Upper lobe of left lung (tissue), 6 donors: ENCODE results near the gene ANKRD23. TPM values are rescaled to one million over a fixed set of nuclear protein-coding genes. Genes with fewer than 3 reads are reported as not detected.
A peak's percentile ranks its signal among the peaks of the same experiment; 100 is the strongest.

Source experiments
- ATAC-seq, 2 donors: fragments of 200-7000 bp; cut with Tn5 transposase; one replicate each; pipeline ENCODE4 v1.9.1; 2022; ENCODE audit warnings: mild to moderate bottlenecking in 2 of 2, moderate library complexity in 2 of 2; ENCODE audit not compliant: low FRiP score in 2 of 2
- DNase-seq, 2 donors: peaks; one replicate each; pipeline ENCODE4 v3.0.0-alpha.2; 2019 to 2020
- H3K27ac ChIP-seq, 4 donors: fragments of 200-600 bp; sonication (generic); one replicate each; pipeline ENCODE4 v1.5.1; 2016 to 2019
- H3K27me3 ChIP-seq, 4 donors: fragments of 200-600 bp; sonication (generic); one replicate each; pipeline ENCODE4 v1.5.1; 2017 to 2019
- H3K36me3 ChIP-seq, 4 donors: fragments of 200-600 bp; sonication (generic); one replicate each; pipeline ENCODE4 v1.5.1; 2016 to 2019
- H3K4me1 ChIP-seq, 4 donors: fragments of 200-600 bp; sonication (generic); one replicate each; pipeline ENCODE4 v1.5.1; 2018 to 2019
- H3K4me3 ChIP-seq, 4 donors: fragments of 200-600 bp; sonication (generic); one replicate each; pipeline ENCODE4 v1.5.1; 2017 to 2019; ENCODE audit warnings: mild to moderate bottlenecking in 2 of 4, moderate library complexity in 1 of 4
- H3K9me3 ChIP-seq, 4 donors: fragments of 200-600 bp; sonication (generic); one replicate each; pipeline ENCODE4 v1.5.1; 2018 to 2019
- EP300 ChIP-seq, 4 donors: sonication (generic); formaldehyde crosslinking; IDR thresholded peaks; one replicate each; pipeline ENCODE4 v1.5.1; 2017; ENCODE audit warnings: antibody characterized with exemption in 4 of 4, control low read depth in 2 of 4
- POLR2A ChIP-seq, 4 donors: fragments of 450-650 bp; IDR thresholded peaks; one replicate each; pipeline ENCODE4 v1.5.1; 2016 to 2017; ENCODE audit warnings: antibody characterized with exemption in 4 of 4, mild to moderate bottlenecking in 2 of 4
- POLR2AphosphoS5 ChIP-seq, 2 donors: sonication (generic); formaldehyde crosslinking; IDR thresholded peaks; one replicate each; pipeline ENCODE4 v1.5.1; 2017; ENCODE audit warnings: antibody characterized with exemption in 2 of 2
- WGBS, 2 donors: methylation state at CpG; one replicate each; pipeline ENCODE4 v1.1.5; 2017 to 2018; 5-methylcytosine and 5-hydroxymethylcytosine counted together
- total RNA-seq, 6 donors: library from RNA; depleted of rRNA in 4 of 6; stranded (reverse); fragments of >200 nt in 4 of 6; gene quantifications; one replicate each; pipeline versions ENCODE4 v1.1.0 to v1.2.1, GENCODE V29; 2016 to 2021
- TF ChIP-seq, protein P1 (sequence below), 6 experiments: fragments of 450-650 bp in 4 of 6; fragments of 200-600 bp in 2 of 6; sonication (generic) in 2 of 6; IDR thresholded peaks; one replicate each; pipeline ENCODE4 v1.5.1; 2016 to 2019; ENCODE audit warnings: antibody characterized with exemption in 6 of 6
- donor health status: DM: no; HTN: no; CAD: no; lungs with moderate emphysema.
- donor health status: DM: no; HTN: yes; CAD: no; lungs with severe emphysema.

ANKRD23 gene
- total RNA-seq, 6 donors from 2014 or later, result 2.0 to 27.2 (median 2.8) TPM

- H3K27me3 ChIP-seq, result peaks cover 0 to 8% (median 0%) of the 10 kb centered on the region in 4 donors
- H3K4me1 ChIP-seq, result peaks cover 52 to 68% (median 54%) of the 10 kb centered on the region in 4 donors
Observed at GRCh38 chr2:96868555-96869280, 24.9 kb upstream of the ANKRD23 start.

GRCh38 chr2:96867756-96868554 lies 24.1 kb upstream of the ANKRD23 start:
- ATAC-seq (no peak), DNase-seq (peak in 1 of 2 donors; percentile 81)
- WGBS, 2 donors, result 1 to 5% methylated on average over 7 to 19 of the region's 27 CpGs
- Histone ChIP-seq H3K4me1 (peaks cover 44 to 62% (median 46%) of the 10 kb centered on the region in 4 donors), H3K27ac (peak overlapping the region; percentile 87 to 98 (median 94)), H3K27me3 (peaks cover 0 to 8% (median 0%) of the 10 kb centered on the region in 4 donors), H3K36me3 (peaks cover 19 to 37% (median 31%) of the 10 kb centered on the region in 4 donors), H3K4me3 (peak overlapping the region; percentile 66 to 95 (median 92)), H3K9me3 (no peaks in the 10 kb centered on the region)
- TF ChIP-seq, protein P1, sequence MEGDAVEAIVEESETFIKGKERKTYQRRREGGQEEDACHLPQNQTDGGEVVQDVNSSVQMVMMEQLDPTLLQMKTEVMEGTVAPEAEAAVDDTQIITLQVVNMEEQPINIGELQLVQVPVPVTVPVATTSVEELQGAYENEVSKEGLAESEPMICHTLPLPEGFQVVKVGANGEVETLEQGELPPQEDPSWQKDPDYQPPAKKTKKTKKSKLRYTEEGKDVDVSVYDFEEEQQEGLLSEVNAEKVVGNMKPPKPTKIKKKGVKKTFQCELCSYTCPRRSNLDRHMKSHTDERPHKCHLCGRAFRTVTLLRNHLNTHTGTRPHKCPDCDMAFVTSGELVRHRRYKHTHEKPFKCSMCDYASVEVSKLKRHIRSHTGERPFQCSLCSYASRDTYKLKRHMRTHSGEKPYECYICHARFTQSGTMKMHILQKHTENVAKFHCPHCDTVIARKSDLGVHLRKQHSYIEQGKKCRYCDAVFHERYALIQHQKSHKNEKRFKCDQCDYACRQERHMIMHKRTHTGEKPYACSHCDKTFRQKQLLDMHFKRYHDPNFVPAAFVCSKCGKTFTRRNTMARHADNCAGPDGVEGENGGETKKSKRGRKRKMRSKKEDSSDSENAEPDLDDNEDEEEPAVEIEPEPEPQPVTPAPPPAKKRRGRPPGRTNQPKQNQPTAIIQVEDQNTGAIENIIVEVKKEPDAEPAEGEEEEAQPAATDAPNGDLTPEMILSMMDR (IDR thresholded peaks at IDR 0.05), result no peak
- TF ChIP-seq POLR2A (IDR thresholded peaks at IDR 0.05) (no peak), POLR2AphosphoS5 (IDR thresholded peaks at IDR 0.05) (no peak), EP300 (IDR thresholded peaks at IDR 0.05) (no peak)

More at GRCh38 chr2:96868555-96869280, 24.9 kb upstream of the ANKRD23 start:
- ATAC-seq (peak; percentile 69 to 84), DNase-seq (peak; percentile 90 to 96)
- H3K4me3 ChIP-seq, result peak overlapping the region; percentile 66 to 95 (median 92)
- peaks cover 16 to 29% (median 23%) of the 10 kb centered on the region in 4 donors for H3K36me3 ChIP-seq
- 0% methylated on average over 47 of the region's 76 CpGs; no CpG with 5 or more reads in 1 of the 2 donors for WGBS, 2 donors
- TF ChIP-seq EP300 (IDR thresholded peaks at IDR 0.05) (no peak), POLR2AphosphoS5 (IDR thresholded peaks at IDR 0.05) (peak; percentile 84 to 86), POLR2A (IDR thresholded peaks at IDR 0.05) (peak in 1 of 4 donors; percentile 57)
- TF ChIP-seq, protein P1 (IDR thresholded peaks at IDR 0.05), result peak; percentile 52 to 71 (median 64)
- no peaks in the 10 kb centered on the region for H3K9me3 ChIP-seq
- peak overlapping the region; percentile 87 to 98 (median 94) for H3K27ac ChIP-seq

GRCh38 chr2:96866986-96867755 lies 23.4 kb upstream of the ANKRD23 start:
- WGBS, 2 donors, result 50 to 59% methylated on average over 15 to 22 of the region's 22 CpGs
- peak overlapping the region; percentile 87 to 98 (median 94) for H3K27ac ChIP-seq
- ATAC-seq (no peak), DNase-seq (peak in 1 of 2 donors; percentile 60)
- H3K27me3 ChIP-seq, result peaks cover 0 to 8% (median 0%) of the 10 kb centered on the region in 4 donors
- H3K4me1 ChIP-seq, result peaks cover 39 to 62% (median 43%) of the 10 kb centered on the region in 4 donors
- TF ChIP-seq POLR2AphosphoS5 (IDR thresholded peaks at IDR 0.05) (no peak), POLR2A (IDR thresholded peaks at IDR 0.05) (no peak), EP300 (IDR thresholded peaks at IDR 0.05) (no peak)
- TF ChIP-seq, protein P1 (IDR thresholded peaks at IDR 0.05), result no peak
- H3K4me3 ChIP-seq, result peak overlapping the region in 3 of 4 donors; percentile 66 to 95 (median 91)
- no peaks in the 10 kb centered on the region for H3K9me3 ChIP-seq
- H3K36me3 ChIP-seq, result peaks cover 19 to 45% (median 35%) of the 10 kb centered on the region in 4 donors

DNA sequence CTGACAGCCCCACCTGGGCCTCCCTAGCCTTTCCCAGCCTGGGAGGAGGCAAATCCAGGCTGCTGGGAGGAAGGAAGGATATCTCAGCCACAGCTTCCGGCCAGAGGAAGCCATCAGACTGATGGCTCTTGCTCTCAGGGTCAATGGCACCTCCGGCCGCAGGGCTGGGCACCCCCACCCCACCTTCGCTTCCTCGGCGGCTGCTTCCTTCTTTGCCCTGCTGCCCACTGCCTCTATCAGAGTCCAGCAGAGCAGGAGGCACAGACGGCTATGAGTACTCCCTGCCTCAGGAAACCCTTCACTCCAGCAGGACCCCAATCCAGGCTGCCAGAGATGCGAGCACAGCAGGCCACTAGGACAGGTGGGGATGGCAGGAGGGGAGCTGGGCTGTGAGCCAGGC lies 22.8 kb upstream of the ANKRD23 start:
- H3K36me3 ChIP-seq, result peaks cover 19 to 50% (median 40%) of the 10 kb centered on the region in 4 donors
- no peak for ATAC-seq
- H3K27ac ChIP-seq, result peak overlapping the region; percentile 8 to 98 (median 94)
- peak; percentile 34 to 44 for TF ChIP-seq POLR2AphosphoS5 (IDR thresholded peaks at IDR 0.05)
- no peak for TF ChIP-seq POLR2A (IDR thresholded peaks at IDR 0.05)
- TF ChIP-seq, protein P1 (IDR thresholded peaks at IDR 0.05), result no peak
- TF ChIP-seq EP300 (IDR thresholded peaks at IDR 0.05), result no peak
- H3K27me3 ChIP-seq, result peaks cover 0 to 8% (median 0%) of the 10 kb centered on the region in 4 donors
- DNase-seq, result peak in 1 of 2 donors; percentile 64
- WGBS, 2 donors, result 34% methylated on average over 6 of the region's 8 CpGs; no CpG with 5 or more reads in 1 of the 2 donors
- peaks cover 39 to 62% (median 44%) of the 10 kb centered on the region in 4 donors for H3K4me1 ChIP-seq
- peak overlapping the region in 2 of 4 donors; percentile 66 to 95 for H3K4me3 ChIP-seq
- H3K9me3 ChIP-seq, result no peaks in the 10 kb centered on the region
